DMS53 treated with DMSO at 0.1 percent for 48 hours (cell line): ENCODE measurements around the gene NOP56.

ENCODE experiments used
- DNase-seq: peaks from one replicate; lab custom pipeline; 2025; ENCODE audit not compliant: unreplicated experiment; lab: John Stamatoyannopoulos, UW

NOP56 gene

DNA sequence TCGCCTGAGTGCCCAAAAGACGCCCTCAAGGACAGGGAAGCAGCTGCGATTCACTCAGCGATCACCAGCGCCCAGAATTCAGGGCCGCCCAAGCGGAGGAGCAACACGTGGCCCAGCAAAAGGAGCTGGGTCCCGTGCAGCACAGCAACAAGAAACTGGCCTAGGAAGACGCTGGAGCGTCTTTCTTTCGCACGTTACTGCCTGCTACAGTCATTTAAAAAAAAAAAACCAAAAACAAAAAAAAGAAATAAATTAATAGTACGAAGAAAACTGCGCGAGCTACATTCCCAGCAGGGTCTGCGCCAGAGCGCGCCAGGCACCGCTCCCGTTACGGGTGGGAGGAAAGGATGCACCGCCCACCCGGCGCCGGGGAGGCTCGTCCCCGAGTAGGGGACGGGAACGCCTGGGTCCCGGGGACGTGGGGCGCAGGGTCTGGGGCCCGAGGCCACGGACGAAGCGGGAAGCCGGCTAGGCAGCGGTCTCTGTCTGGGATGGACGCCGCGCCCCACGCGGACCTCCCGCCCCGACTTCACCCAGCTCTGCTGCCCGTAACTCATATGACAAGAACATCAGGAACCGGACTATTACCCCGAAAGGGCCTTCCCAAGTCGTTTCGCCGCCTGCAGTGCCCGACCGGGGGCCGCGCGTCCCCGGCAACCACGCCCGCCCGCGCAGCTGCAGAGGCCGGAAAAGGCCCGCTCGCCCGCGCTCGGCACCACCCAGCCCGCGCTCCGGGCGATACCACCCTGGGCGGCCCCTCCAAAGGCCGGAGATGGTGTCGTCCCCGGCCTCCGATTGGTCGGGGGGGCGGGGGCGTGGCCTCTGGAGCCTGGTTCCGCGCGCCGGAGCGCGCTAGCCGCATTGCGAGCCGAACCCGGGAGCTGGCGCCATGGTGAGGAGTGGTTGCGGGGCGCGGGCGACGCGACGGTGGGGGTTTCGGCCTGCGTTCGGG, at the start of gene NOP56:
TSS of gene NOP56 (plus strand) at position 861 of the 952 bp plus-strand sequence. CDS start at position 890, 29 bp downstream.
- DNase-seq, result peak; percentile 82

GRCh38 chr20:2602746-2603145, 49.7 kb upstream of the NOP56 start:
- DNase-seq, result no peak

DNA sequence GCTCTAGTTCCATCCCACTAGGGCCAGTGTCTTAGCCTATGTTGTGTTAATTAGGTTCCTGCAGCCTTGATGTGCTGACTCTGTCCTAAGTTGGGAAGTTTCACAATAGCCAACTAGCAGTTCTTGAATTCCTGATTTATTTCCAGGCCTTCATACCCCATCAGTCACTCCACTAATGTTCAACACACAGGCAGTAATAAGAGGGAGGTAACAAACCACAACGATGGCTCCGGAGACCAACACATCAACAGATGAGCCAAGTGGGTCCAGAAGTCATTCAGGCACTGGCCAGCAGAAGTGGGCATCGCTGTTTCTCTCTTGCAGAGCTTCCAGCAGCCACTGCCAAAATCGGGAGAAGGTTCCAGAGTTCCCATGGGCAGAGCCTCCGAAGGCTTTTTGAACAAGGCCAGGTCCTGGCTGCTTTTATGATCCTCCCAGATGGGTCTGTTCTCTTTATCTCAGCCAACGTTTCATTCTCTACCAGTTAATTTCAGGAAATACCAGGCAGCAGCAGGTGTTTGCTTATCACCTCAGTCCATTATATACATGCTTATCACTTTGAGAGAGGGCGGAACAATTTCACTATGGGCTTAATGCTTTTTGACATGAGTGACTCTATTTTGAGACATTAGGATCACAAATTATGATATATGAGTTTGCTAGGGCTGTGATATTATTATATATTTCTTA, 48.5 kb upstream of the NOP56 start:
- DNase-seq, result no peak

DNA sequence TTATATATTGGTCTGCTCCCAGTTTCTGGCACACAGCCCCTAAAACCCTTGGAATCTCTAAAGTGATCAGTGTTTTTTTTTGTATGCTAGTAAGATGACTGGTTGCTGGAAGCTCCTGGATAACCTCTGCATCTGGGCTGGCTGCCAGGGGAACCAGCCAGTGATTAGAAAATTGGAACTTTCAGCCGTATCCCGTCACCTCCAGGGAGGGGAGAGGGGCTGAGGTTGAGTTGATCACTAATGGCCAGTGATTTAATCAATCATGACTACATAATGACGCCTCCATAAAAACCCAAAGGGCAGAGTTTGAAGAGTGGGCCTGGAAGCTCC, 48.0 kb upstream of the NOP56 start:
- no peak for DNase-seq

- no peak for DNase-seq
These were observed 45.9 kb upstream of the NOP56 start for GRCh38 chr20:2606507-2607006.

- DNase-seq, result no peak
These were observed 42.1 kb upstream of the NOP56 start for GRCh38 chr20:2610326-2610725.

DNA sequence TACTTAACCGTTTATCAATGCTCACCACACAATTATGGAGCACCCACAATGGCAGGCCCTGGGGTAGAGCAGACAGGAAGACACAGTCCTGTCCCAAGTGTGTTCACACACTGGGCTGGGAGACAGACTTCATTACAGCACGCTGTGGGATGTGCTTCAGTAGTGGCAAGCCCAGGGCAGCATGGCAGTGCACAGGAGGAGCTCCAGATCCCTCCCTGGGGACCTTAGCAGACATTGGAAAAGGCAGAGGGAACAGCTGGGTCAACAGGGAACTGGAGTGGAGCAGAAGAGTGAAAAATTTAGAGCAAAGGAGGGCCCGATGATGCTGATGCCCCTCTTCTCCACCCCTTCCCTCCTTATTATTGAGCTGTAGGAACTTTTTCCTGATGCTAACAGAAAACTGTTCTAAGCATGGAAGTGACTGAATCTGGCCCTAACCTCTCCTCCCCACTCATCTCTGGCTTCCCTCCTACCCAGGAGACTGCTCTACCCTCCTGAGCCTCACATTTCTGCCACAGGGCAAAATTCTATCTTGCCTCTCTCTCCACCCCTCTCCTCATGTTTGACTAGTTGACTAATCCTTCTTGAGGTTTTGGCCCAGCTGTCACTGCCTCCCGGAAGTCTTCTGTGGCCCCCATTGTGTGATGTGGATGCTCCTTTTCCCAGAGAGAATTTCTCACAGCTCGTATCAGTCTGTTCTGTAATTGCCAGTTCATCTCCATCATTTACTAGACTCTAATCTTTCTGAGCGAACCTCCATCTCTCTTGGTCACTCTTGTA, 41.3 kb upstream of the NOP56 start:
- DNase-seq, result no peak

DNA sequence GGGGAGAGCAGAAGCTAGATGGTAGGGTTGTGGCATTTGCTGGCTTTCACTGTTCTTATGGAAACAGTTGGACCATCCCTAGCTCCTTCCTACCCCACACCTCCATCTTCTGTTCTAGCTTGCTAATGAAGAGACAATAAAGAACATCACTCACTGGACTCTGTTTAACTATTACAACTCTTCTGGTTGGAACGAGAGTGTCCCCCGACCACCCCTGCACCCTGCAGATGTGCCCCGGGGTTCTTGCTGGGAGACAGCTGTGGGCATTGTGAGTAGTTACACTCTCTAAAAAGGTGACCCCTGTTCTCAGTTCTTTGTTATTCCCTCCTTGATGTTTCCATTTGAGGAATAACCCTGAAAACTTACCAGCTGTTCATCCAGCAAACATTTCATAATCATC, 40.4 kb upstream of the NOP56 start:
- no peak for DNase-seq

DNA sequence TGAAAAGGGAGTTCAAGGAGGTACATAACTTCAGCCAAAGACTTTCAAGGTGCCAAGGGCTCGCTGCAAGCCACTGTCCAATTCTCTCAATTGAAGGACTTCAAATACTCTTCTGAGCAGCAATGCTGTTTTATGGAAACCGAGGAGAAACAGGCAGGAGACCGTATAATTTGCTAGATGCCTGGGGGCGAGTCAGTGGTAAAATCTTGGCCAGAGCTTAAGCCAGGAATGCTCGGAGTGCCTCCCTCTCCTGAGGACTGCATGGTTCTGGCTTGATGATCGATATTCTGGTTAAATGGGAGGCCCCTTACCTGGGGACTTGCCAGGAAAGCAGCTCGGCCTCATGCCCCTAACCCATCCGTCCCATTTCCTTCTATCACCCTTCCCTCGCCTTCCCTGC, 35.8 kb upstream of the NOP56 start:
- DNase-seq, result no peak

DNA sequence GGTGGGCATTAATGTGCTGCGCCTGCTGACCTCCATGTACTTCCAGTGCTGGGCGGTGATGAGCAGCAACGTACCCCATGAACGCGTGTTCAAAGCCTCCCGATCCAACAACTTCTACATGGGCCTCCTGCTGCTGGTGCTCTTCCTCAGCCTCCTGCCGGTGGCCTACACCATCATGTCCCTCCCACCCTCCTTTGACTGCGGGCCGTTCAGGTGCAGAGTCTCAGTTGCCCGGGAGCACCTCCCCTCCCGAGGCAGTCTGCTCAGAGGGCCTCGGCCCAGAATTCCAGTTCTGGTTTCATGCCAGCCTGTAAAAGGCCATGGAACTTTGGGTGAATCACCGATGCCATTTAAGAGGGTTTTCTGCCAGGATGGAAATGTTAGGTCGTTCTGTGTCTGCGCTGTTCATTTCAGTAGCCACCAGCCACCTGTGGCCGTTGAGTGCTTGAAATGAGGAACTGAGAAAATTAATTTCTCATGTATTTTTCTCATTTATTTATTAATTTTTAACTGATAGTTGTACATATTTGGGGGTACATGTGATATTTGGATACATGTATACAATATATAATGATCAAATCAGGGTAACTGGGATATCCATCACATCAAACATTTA, 35.2 kb upstream of the NOP56 start:
- DNase-seq, result no peak

- no peak for DNase-seq
These were observed 33.6 kb upstream of the NOP56 start for GRCh38 chr20:2618815-2619214.

GRCh38 chr20:2619337-2619736, 33.1 kb upstream of the NOP56 start:
- no peak for DNase-seq

DNA sequence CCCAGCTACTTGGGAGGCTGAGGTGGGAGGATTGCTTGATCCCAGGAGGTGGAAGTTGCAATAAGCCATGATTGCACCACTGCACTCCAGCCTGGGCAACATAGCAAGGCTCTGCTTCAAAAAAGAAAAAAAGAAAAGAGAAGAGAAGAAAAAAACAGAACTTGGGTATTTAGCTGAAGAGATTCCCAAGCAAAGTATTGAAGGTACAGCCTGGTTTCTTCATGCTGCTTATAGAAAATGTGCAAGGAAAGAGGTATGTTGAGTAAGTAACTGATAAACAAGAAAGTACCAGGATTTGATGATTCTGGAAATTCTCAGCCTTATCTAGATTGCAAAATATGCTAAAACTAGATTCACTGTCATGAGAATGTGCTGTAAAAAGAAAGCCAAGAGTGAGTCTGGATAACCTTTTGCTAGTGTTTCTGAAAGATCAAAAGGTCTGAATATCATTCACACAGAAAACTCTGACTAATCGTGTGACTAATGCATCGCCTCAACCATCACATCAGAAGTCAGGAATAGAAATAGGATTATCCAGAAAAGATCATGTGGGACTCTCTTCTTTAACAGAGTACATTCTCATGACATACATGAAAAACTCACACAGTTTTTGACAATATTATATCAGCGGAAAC, 32.4 kb upstream of the NOP56 start:
- no peak for DNase-seq

- DNase-seq, result no peak
These were observed 28.2 kb upstream of the NOP56 start for GRCh38 chr20:2624190-2624589.

DNA sequence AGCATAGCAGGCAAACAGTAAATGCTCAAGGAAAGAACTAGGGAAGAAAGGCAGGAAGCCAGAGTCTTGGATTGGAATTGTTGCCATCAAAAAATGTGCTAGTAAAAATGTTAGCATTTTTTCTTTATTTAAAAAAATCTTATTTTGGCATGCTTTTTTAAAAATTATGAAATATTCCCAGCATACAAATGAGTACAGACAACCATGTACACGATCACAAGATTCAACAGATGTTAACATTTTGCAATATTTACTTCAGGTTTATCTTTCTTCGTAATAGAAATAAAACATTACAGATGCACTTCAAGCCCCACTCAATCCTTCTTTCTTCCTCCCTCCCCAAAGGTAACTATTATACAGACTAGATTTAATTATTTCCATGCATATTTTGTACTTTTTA, 27.4 kb upstream of the NOP56 start:
- DNase-seq, result no peak

DNA sequence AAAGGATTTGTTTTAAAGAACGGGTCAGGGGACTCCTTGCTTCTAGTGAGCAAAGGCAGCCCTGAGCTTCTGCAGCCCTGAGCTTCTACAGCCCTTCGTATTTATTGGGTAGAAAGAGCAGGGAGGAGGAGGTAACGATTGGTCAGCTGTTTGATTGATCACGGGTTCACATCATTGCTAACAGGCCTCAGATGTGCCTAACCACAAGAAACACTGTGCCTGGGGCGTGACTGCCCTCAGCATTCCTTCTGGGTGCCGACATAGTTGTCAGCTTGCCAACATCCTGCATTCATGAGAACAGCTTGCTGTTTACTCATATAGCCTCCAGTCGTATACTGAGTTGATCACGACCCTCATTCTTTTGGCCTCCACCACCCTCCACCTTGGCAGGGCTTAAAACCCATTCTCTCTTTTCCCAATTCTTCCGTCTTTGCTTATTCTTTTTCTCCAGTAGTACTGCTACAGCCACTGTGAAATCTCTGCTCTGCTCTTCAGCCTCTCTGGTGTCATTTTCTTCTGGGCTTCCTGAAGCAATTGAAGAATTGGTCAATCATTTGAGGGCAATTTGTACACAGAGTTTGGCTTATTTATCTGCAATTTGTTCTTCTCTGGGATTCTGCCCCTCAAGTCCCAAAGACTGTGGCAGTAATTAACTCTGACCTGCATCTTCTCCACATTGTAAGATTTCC, 25.4 kb upstream of the NOP56 start:
- DNase-seq, result no peak

GRCh38 chr20:2631228-2631627, 21.2 kb upstream of the NOP56 start:
- DNase-seq, result no peak

- no peak for DNase-seq
These were observed 19.1 kb upstream of the NOP56 start for GRCh38 chr20:2633381-2633780.

GRCh38 chr20:2637246-2637645, 15.2 kb upstream of the NOP56 start:
- no peak for DNase-seq

DNA sequence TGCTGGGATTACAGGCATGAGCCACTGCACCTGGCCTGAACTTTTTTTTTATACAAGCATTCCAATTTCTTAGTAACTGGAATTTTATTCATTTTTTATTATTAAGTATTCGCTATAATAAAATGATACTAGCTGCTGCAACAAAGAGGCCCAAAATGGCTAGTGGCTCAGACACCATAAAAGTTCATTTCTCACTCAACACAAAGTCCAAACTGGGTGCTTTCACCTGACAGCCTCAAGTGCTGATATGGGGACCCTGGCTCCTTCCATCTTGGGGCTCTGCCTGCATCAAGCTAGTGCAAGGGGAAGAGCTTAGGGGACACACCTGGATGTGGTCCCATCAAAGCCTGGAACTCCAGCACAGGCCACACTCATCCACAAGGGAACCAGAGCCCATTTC, 12.2 kb upstream of the NOP56 start:
- DNase-seq, result no peak
